Esophagus muscularis mucosa (tissue), 3 donors: ENCODE results near the gene DNAJA4.

Experiments
- EP300 ChIP-seq: sonication (generic); formaldehyde crosslinking; IDR thresholded peaks from one replicate; pipeline ENCODE4 v1.6.1; 2017; ENCODE audit warnings: antibody characterized with exemption
- TF ChIP-seq, protein P1 (sequence below), 3 experiments: fragments of 200-600 bp in 2 of 3; fragments of 450-650 bp in 1 of 3; sonication (generic) in 2 of 3; IDR thresholded peaks; one replicate each; pipeline ENCODE4 v1.5.1; 2017 to 2019; ENCODE audit warnings: antibody characterized with exemption in 3 of 3, mild to moderate bottlenecking in 2 of 3, moderate library complexity in 1 of 3

DNA sequence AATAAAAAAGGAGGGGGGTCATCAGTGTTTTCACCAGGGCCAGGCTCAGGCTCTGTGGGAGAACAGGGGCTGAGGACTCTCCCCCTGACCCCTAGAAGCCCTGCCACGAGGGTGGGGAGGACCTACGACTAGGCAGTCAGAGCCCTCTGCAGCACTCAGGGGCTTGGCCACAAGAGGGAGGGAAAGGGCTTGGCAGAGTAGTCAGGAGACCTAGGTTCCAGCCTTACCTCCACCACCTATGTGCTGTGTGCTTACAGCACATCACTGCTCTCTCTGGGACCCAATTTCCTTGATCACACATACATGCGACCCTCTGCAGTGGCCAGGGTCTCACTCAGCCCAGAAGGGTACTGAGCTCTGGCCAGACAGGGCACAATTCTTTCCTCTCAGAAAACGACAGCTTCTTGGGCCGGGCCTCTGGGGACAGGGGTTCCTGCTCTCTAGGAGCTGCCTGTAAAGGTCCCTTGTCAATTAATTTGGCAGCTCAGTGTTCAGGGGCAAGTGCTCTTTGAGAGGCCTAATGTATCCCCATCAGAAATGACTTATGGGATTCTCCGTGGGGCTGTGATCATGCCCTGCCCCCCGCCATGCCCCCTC, 51.4 kb downstream of the DNAJA4 start:
- TF ChIP-seq, protein P1, sequence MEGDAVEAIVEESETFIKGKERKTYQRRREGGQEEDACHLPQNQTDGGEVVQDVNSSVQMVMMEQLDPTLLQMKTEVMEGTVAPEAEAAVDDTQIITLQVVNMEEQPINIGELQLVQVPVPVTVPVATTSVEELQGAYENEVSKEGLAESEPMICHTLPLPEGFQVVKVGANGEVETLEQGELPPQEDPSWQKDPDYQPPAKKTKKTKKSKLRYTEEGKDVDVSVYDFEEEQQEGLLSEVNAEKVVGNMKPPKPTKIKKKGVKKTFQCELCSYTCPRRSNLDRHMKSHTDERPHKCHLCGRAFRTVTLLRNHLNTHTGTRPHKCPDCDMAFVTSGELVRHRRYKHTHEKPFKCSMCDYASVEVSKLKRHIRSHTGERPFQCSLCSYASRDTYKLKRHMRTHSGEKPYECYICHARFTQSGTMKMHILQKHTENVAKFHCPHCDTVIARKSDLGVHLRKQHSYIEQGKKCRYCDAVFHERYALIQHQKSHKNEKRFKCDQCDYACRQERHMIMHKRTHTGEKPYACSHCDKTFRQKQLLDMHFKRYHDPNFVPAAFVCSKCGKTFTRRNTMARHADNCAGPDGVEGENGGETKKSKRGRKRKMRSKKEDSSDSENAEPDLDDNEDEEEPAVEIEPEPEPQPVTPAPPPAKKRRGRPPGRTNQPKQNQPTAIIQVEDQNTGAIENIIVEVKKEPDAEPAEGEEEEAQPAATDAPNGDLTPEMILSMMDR (IDR thresholded peaks at IDR 0.05): no peak
- TF ChIP-seq EP300: no peak
